Hepatocyte (in vitro differentiated cells): ENCODE data around the gene FLII.

Experiments used
- CTCF ChIP-seq: fragments of 200-600 bp; sonication (generic); IDR thresholded peaks from 2 replicates; pipeline ENCODE4 v1.5.1; 2016; ENCODE audit warnings: antibody characterized with exemption, mild to moderate bottlenecking; ENCODE audit not compliant: poor library complexity
- EZH2 ChIP-seq: fragments of 200-600 bp; sonication (generic); IDR thresholded peaks from 2 replicates; pipeline ENCODE4 v1.6.1; 2016; ENCODE audit warnings: antibody characterized with exemption, mild to moderate bottlenecking, borderline replicate concordance
- EZH2phosphoT487 ChIP-seq: fragments of 200-600 bp; sonication (generic); IDR thresholded peaks from one replicate; pipeline ENCODE4 v1.6.1; 2018; ENCODE audit warnings: antibody characterized with exemption, mild to moderate bottlenecking, low read depth, moderate library complexity; ENCODE audit not compliant: unreplicated experiment, severe bottlenecking

- TF ChIP-seq EZH2, result no peak
- no peak for TF ChIP-seq CTCF
- no peak for TF ChIP-seq EZH2phosphoT487
These were observed 2.2 kb downstream of the FLII start for GRCh38 chr17:18256351-18256750.
